ENCODE results near the gene MED31. TPM values are rescaled to one million over a fixed set of nuclear protein-coding genes. Genes with fewer than 3 reads are reported as not detected.

Gene MED31
- total and polyA plus RNA-seq, 2 donors (not counting 3 experiments of a cell fraction or from before 2014, with no cell fraction given): 13.7 to 29.4 TPM

- BruUV-seq (replicated peaks): no TSS peak
- Histone ChIP-seq H3K79me2 (ENCODE audit: control insufficient read depth, insufficient read depth, low read length) (peaks cover 36% of the 10 kb centered on the region), H3K36me3 (ENCODE audit: control insufficient read depth in 2 of 2, extremely low read depth in 1 of 2, insufficient read depth in 2 of 2, low read length in 2 of 2) (peaks cover 5% of the 10 kb centered on the region in 2 experiments), H3K9me1 (replicated peaks; ENCODE audit: control insufficient read depth, extremely low read depth, insufficient read depth, low read length) (no peaks in the 10 kb centered on the region), H3K4me2 (ENCODE audit: insufficient read depth, low read length) (peak within 1 kb of the TSS; percentile 91), H3K9ac (replicated peaks; ENCODE audit: extremely low read depth, insufficient read depth, low read length) (peak within 1 kb of the TSS; percentile 68), H3K4me3 (replicated peaks in 1 of 3; ENCODE audit: insufficient read depth in 1 of 3, low read depth in 1 of 3, low read length in 3 of 3) (peak within 1 kb of the TSS; percentile 44 to 86 (median 70)), H2AFZ (ENCODE audit: low read depth, low read length) (peak within 1 kb of the TSS; percentile 99), H3K9me3 (replicated peaks; ENCODE audit: control insufficient read depth, insufficient read depth, low read length) (no peaks in the 10 kb centered on the region), H4K20me1 (replicated peaks; ENCODE audit: control insufficient read depth, extremely low read depth, insufficient read depth, low read length) (no peaks in the 10 kb centered on the region), H3K27ac (ENCODE audit: insufficient read depth, low read depth, low read length) (peak within 1 kb of the TSS; percentile 83), H3K4me1 (ENCODE audit: control insufficient read depth, extremely low read depth, insufficient read depth, low read length) (peaks cover 15% of the 10 kb centered on the region), H3K27me3 (ENCODE audit: control insufficient read depth in 2 of 2, insufficient read depth in 2 of 2, low read length in 2 of 2) (no peaks in the 10 kb centered on the region)
- TF ChIP-seq POLR2A (IDR thresholded peaks at IDR 0.05; ENCODE audit: low read depth, low read length) (peak; percentile 98), GATA2 (IDR thresholded peaks at IDR 0.05; ENCODE audit: insufficient read depth, insufficient read length, low read depth, low read length) (no peak), MAX (IDR thresholded peaks at IDR 0.05; ENCODE audit: insufficient read depth, insufficient read length) (peak; percentile 42), EZH2 (IDR thresholded peaks at IDR 0.05; ENCODE audit: borderline replicate concordance, low read depth, low read length, severe bottlenecking) (no peak), POLR2AphosphoS5 (IDR thresholded peaks at IDR 0.05; ENCODE audit: insufficient read depth, low read depth, low read length) (peak; percentile 93), MYC (IDR thresholded peaks at IDR 0.05; ENCODE audit: low read depth, low read length) (peak; percentile 33), CTCF (IDR thresholded peaks at IDR 0.05; ENCODE audit: extremely low read depth in 1 of 2, insufficient read depth in 1 of 2, low read depth in 1 of 2, low read length in 2 of 2) (no peak), JUN (IDR thresholded peaks at IDR 0.05; ENCODE audit: borderline replicate concordance, insufficient read depth, insufficient read length, low read depth) (no peak), FOS (IDR thresholded peaks at IDR 0.05; ENCODE audit: borderline replicate concordance, insufficient read depth, low read length) (no peak)
- peak; percentile 94 for FAIRE-seq
- CTCF ChIA-PET: interaction anchor here (0.9 to 5.2 kb wide), 5 partner anchors 14 to 204 kb away, joined by 3 to 38 read pairs (median 3); no protein-coding TSS in a partner anchor
- intact Hi-C loops (cut with micrococcal nuclease): loop anchor here (1.0 to 10.0 kb wide), 5 partner anchors 11 to 1056 kb away; partner anchors contain the start of genes C17orf100, MED31 and NLRP1
- peak; percentile 96 for DNase-seq (ENCODE audit: low read depth, low spot score)
- dilution Hi-C loops (cut with MboI; ENCODE audit: extremely low pct_ligation_motif_present, low sequenced_read_pairs): no loop called here
- POLR2A ChIA-PET: no interaction called here
These were observed 10.7 kb downstream of the MED31 start, which contains the start of the genes KIAA0753 and TXNDC17 for GRCh38 chr17:6640536-6641246. Gene KIAA0753, minus strand, starts transcription at chr17:6640711. Its CDS starts 5,608 bp downstream, at chr17:6635103. Gene TXNDC17, plus strand, starts transcription at chr17:6641060. Its CDS starts 23 bp downstream, at chr17:6641083.

Data from endothelial cell of umbilical vein (primary cell).